Measurements from ENCODE around the gene DRD4. TPM values are rescaled to one million over a fixed set of nuclear protein-coding genes. Genes with fewer than 3 reads are reported as not detected.
A peak's percentile ranks its signal among the peaks of the same experiment; 100 is the strongest.

Gene DRD4
- polyA plus RNA-seq, 3 donors, result 0.13 TPM; not detected in 2

GRCh38 chr11:595400-595799, 41.7 kb upstream of the DRD4 start:
- peaks cover 65% of the 10 kb centered on the region for H4K20me1 ChIP-seq (ENCODE audit: insufficient read depth, low read length)

GRCh38 chr11:596374-596773, 40.7 kb upstream of the DRD4 start:
- no peak overlapping the region for H3K4me2 ChIP-seq (replicated peaks; ENCODE audit: extremely low read depth, low read length, poor library complexity, severe bottlenecking)
- peaks cover 4% of the 10 kb centered on the region for H3K79me2 ChIP-seq (ENCODE audit: insufficient read depth, low read length)
- H3K36me3 ChIP-seq (replicated peaks in 1 of 2; ENCODE audit: control insufficient read depth in 1 of 2, insufficient read depth in 2 of 2, low read length in 2 of 2), result peaks cover 88 to 94% of the 10 kb centered on the region in 2 donors
- no peak overlapping the region for H3K4me3 Mint-ChIP-seq
- 76% methylated on average over 7 of the region's 10 CpGs for WGBS (ENCODE audit: insufficient coverage)
- no peaks in the 10 kb centered on the region for H3K27me3 Mint-ChIP-seq (ENCODE audit: low read depth in 3 of 3)
- no peak for DNase-seq
- H3K4me3 ChIP-seq (replicated peaks in 1 of 3; ENCODE audit: low read depth in 2 of 3, low read length in 3 of 3), result no peak overlapping the region
- H3K27ac ChIP-seq (ENCODE audit: low read depth in 1 of 2, low read length in 2 of 2), result no peak overlapping the region
- no peaks in the 10 kb centered on the region for H3K4me1 ChIP-seq (ENCODE audit: control insufficient read depth in 1 of 2, insufficient read depth in 2 of 2, low read length in 2 of 2)
- intact Hi-C loops (cut with micrococcal nuclease), result no loop called here
- H3K27me3 ChIP-seq (ENCODE audit: control insufficient read depth in 2 of 2, insufficient read depth in 2 of 2, low read length in 2 of 2), result no peaks in the 10 kb centered on the region
- H3K27ac Mint-ChIP-seq, result peak overlapping the region in 2 of 7 donors; percentile 6 to 60
- H2AFZ ChIP-seq (ENCODE audit: insufficient read depth, low read depth, low read length, poor library complexity, severe bottlenecking), result no peak overlapping the region
- peaks cover 67 to 97% of the 10 kb centered on the region in 2 donors for H3K36me3 Mint-ChIP-seq
- no peak overlapping the region for H3K9ac ChIP-seq (ENCODE audit: insufficient read depth, low read length, poor library complexity, severe bottlenecking)
- no peak for TF ChIP-seq CTCF (IDR thresholded peaks at IDR 0.05)
- H3K9me3 ChIP-seq (replicated peaks in 1 of 2; ENCODE audit: control insufficient read depth in 1 of 2, insufficient read depth in 1 of 2, low read length in 2 of 2), result no peaks in the 10 kb centered on the region
- H4K20me1 ChIP-seq (ENCODE audit: insufficient read depth, low read length), result peaks cover 65% of the 10 kb centered on the region
- no peaks in the 10 kb centered on the region for H3K4me1 Mint-ChIP-seq
- H3K9me3 Mint-ChIP-seq, result no peaks in the 10 kb centered on the region

More at GRCh38 chr11:595400-595799, 41.7 kb upstream of the DRD4 start:
- Histone ChIP-seq H3K27me3 (ENCODE audit: control insufficient read depth in 2 of 2, insufficient read depth in 2 of 2, low read length in 2 of 2) (no peaks in the 10 kb centered on the region), H3K36me3 (replicated peaks in 1 of 2; ENCODE audit: control insufficient read depth in 1 of 2, insufficient read depth in 2 of 2, low read length in 2 of 2) (peaks cover 87 to 97% of the 10 kb centered on the region in 2 donors), H3K9me3 (replicated peaks in 1 of 2; ENCODE audit: control insufficient read depth in 1 of 2, insufficient read depth in 1 of 2, low read length in 2 of 2) (no peaks in the 10 kb centered on the region), H3K4me2 (replicated peaks; ENCODE audit: extremely low read depth, low read length, poor library complexity, severe bottlenecking) (no peak overlapping the region), H3K27ac (ENCODE audit: low read depth in 1 of 2, low read length in 2 of 2) (no peak overlapping the region), H3K9ac (ENCODE audit: insufficient read depth, low read length, poor library complexity, severe bottlenecking) (no peak overlapping the region), H3K4me1 (ENCODE audit: control insufficient read depth in 1 of 2, insufficient read depth in 2 of 2, low read length in 2 of 2) (no peaks in the 10 kb centered on the region), H2AFZ (ENCODE audit: insufficient read depth, low read depth, low read length, poor library complexity, severe bottlenecking) (no peak overlapping the region), H3K4me3 (replicated peaks in 1 of 3; ENCODE audit: low read depth in 2 of 3, low read length in 3 of 3) (no peak overlapping the region), H3K79me2 (ENCODE audit: insufficient read depth, low read length) (peaks cover 4% of the 10 kb centered on the region)
- 93% methylated on average over 8 of the region's 10 CpGs for WGBS (ENCODE audit: insufficient coverage)
- Mint-ChIP-seq H3K9me3 (no peaks in the 10 kb centered on the region), H3K4me3 (no peak overlapping the region), H3K27me3 (ENCODE audit: low read depth in 3 of 3) (peaks cover 0 to 2% (median 0%) of the 10 kb centered on the region in 3 donors), H3K36me3 (peaks cover 74 to 97% of the 10 kb centered on the region in 2 donors), H3K4me1 (no peaks in the 10 kb centered on the region), H3K27ac (no peak overlapping the region)
- intact Hi-C loops (cut with micrococcal nuclease), result no loop called here
- TF ChIP-seq CTCF (IDR thresholded peaks at IDR 0.05), result no peak
- DNase-seq, result no peak
